Thyroid gland (tissue), 4 donors: Measurements from ENCODE around the gene ANTXR2. TPM values are rescaled to one million over a fixed set of nuclear protein-coding genes. Genes with fewer than 3 reads are reported as not detected.
"Not testable (repeated sequence)": the region's sequence is repeated elsewhere in the genome, so short reads cannot be mapped to it uniquely, and the experiment has no call there.

Experiments
- DNase-seq, 2 donors: peaks; one replicate each; pipeline ENCODE4 v3.0.0-alpha.2; 2019
- H3K27ac ChIP-seq, 3 donors: fragments of 200-600 bp; sonication (generic); 1 replicate in 2 of 3; 2 replicates in 1 of 3; pipeline ENCODE4 v1.5.1; 2016 to 2019; ENCODE audit warnings: mild to moderate bottlenecking in 1 of 3, moderate library complexity in 1 of 3
- H3K27me3 ChIP-seq: fragments of 200-600 bp; sonication (generic); one replicate; pipeline ENCODE4 v1.5.1; 2019
- H3K36me3 ChIP-seq, 2 donors: fragments of 200-600 bp; sonication (generic); one replicate each; pipeline ENCODE4 v1.5.1; 2016 to 2019
- H3K4me1 ChIP-seq, 2 donors: fragments of 200-600 bp; sonication (generic); one replicate each; pipeline ENCODE4 v1.5.1; 2017 to 2019
- H3K4me3 ChIP-seq, 3 donors: fragments of 200-600 bp; sonication (generic); replicated peaks in 1 of 3; 1 replicate in 2 of 3; 2 replicates in 1 of 3; pipeline ENCODE4 v1.5.1; 2016; ENCODE audit warnings: mild to moderate bottlenecking in 1 of 3
- H3K9me3 ChIP-seq: fragments of 200-600 bp; sonication (generic); one replicate; pipeline ENCODE4 v1.5.1; 2017
- CTCF ChIP-seq, 6 experiments: fragments of 200-600 bp in 3 of 6; fragments of 450-650 bp in 3 of 6; sonication (generic) in 3 of 6; IDR thresholded peaks; one replicate each; pipeline ENCODE4 v1.5.1; 2016 to 2019; ENCODE audit warnings: antibody characterized with exemption in 6 of 6, mild to moderate bottlenecking in 2 of 6, inconsistent platforms in 1 of 6, moderate library complexity in 1 of 6
- POLR2A ChIP-seq, 2 donors: fragments of 450-650 bp; IDR thresholded peaks; one replicate each; pipeline ENCODE4 v1.6.1; 2017; ENCODE audit warnings: antibody characterized with exemption in 2 of 2, mild to moderate bottlenecking in 2 of 2, moderate library complexity in 1 of 2
- WGBS, 2 donors: methylation state at CpG; one replicate each; pipeline ENCODE4 v1.1.5; 2017; 5-methylcytosine and 5-hydroxymethylcytosine counted together
- intact Hi-C: fragments of 100-400 bp; cut with DNase I; formaldehyde crosslinking; loops from one replicate; pipeline ENCODE4 v1.15.1; 2023
- total RNA-seq, 4 donors: library from RNA; depleted of rRNA; stranded (reverse); fragments of >200 nt; gene quantifications; one replicate each; pipeline ENCODE4 v1.2.3, GENCODE V29; 2016

The ANTXR2 gene
- total RNA-seq, 4 donors from 2014 or later, result 21.2 to 46.1 (median 24.3) TPM

GRCh38 chr4:79898055-79898454 is 175.0 kb downstream of the ANTXR2 start:
- intact Hi-C loops, result no loop called here
- TF ChIP-seq POLR2A (IDR thresholded peaks at IDR 0.05), result no peak
- no peak for TF ChIP-seq CTCF (IDR thresholded peaks at IDR 0.05)
- H3K4me1 ChIP-seq, result no peaks in the 10 kb centered on the region
- H3K4me3 ChIP-seq, result no peak overlapping the region
- H3K9me3 ChIP-seq, result no peaks in the 10 kb centered on the region
- H3K27me3 ChIP-seq, result no peaks in the 10 kb centered on the region
- H3K36me3 ChIP-seq, result no peaks in the 10 kb centered on the region
- WGBS, 2 donors, result 84 to 88% methylated on average over 2 of the region's 2 CpGs
- H3K27ac ChIP-seq, result no peak overlapping the region
- DNase-seq, result no peak

GRCh38 chr4:79897174-79897573 is 175.9 kb downstream of the ANTXR2 start:
- no peaks in the 10 kb centered on the region for H3K9me3 ChIP-seq
- TF ChIP-seq POLR2A (IDR thresholded peaks at IDR 0.05) (no peak), CTCF (IDR thresholded peaks at IDR 0.05) (no peak)
- intact Hi-C loops, result no loop called here

GRCh38 chr4:79893456-79893855 is 179.6 kb downstream of the ANTXR2 start:
- no peaks in the 10 kb centered on the region for H3K9me3 ChIP-seq
- WGBS, 2 donors, result 72 to 83% methylated on average over 2 of the region's 2 CpGs
- H3K4me3 ChIP-seq, result no peak overlapping the region
- no peak overlapping the region for H3K27ac ChIP-seq
- no peaks in the 10 kb centered on the region for H3K27me3 ChIP-seq
- TF ChIP-seq POLR2A (IDR thresholded peaks at IDR 0.05), result no peak
- no peak for TF ChIP-seq CTCF (IDR thresholded peaks at IDR 0.05)
- DNase-seq, result no peak
- intact Hi-C loops, result no loop called here
- H3K36me3 ChIP-seq, result no peaks in the 10 kb centered on the region
- H3K4me1 ChIP-seq, result no peaks in the 10 kb centered on the region

More at GRCh38 chr4:79897174-79897573, 175.9 kb downstream of the ANTXR2 start:
- no peaks in the 10 kb centered on the region for H3K36me3 ChIP-seq
- H3K4me1 ChIP-seq, result no peaks in the 10 kb centered on the region
- WGBS, 2 donors, result 74% methylated on average over 3 of the region's 3 CpGs
- no peaks in the 10 kb centered on the region for H3K27me3 ChIP-seq
- H3K4me3 ChIP-seq, result no peak overlapping the region
- H3K27ac ChIP-seq, result no peak overlapping the region
- no peak for DNase-seq

- WGBS, 2 donors, result 97 to 100% methylated on average over 1 of the region's 1 CpG
- H3K27ac ChIP-seq, H3K4me3 ChIP-seq, H3K4me1 ChIP-seq, H3K36me3 ChIP-seq, intact Hi-C loops, H3K9me3 ChIP-seq, H3K27me3 ChIP-seq, DNase-seq: not testable (repeated sequence)
These were observed 184.0 kb downstream of the ANTXR2 start for GRCh38 chr4:79889026-79889425.

- TF ChIP-seq CTCF (IDR thresholded peaks at IDR 0.05), result no peak
- no peak for TF ChIP-seq POLR2A (IDR thresholded peaks at IDR 0.05)
- intact Hi-C loops, result no loop called here
- 82 to 83% methylated on average over 1 of the region's 1 CpG for WGBS, 2 donors
- Histone ChIP-seq H3K9me3 (no peaks in the 10 kb centered on the region), H3K36me3 (no peaks in the 10 kb centered on the region), H3K27ac (no peak overlapping the region), H3K4me3 (no peak overlapping the region), H3K27me3 (no peaks in the 10 kb centered on the region), H3K4me1 (no peaks in the 10 kb centered on the region)
- no peak for DNase-seq
These were observed 186.5 kb downstream of the ANTXR2 start for GRCh38 chr4:79886557-79886956.

GRCh38 chr4:79886021-79886420 is 187.0 kb downstream of the ANTXR2 start:
- no peak overlapping the region for H3K27ac ChIP-seq
- no peaks in the 10 kb centered on the region for H3K36me3 ChIP-seq
- WGBS, 2 donors, result 68 to 76% methylated on average over 5 of the region's 5 CpGs
- H3K9me3 ChIP-seq, result no peaks in the 10 kb centered on the region
- intact Hi-C loops, result no loop called here
- no peaks in the 10 kb centered on the region for H3K4me1 ChIP-seq
- H3K27me3 ChIP-seq, result no peaks in the 10 kb centered on the region
- DNase-seq, result no peak
- TF ChIP-seq CTCF (IDR thresholded peaks at IDR 0.05) (no peak), POLR2A (IDR thresholded peaks at IDR 0.05) (no peak)
- no peak overlapping the region for H3K4me3 ChIP-seq
